ENCODE measurements around the gene METRNL.
A peak's percentile ranks its signal among the peaks of the same experiment; 100 is the strongest.

METRNL gene

GRCh38 chr17:83067718-83068261, 11.6 kb upstream of the METRNL start:
- DNase-seq = no peak

- DNase-seq = no peak
Observed at GRCh38 chr17:83068641-83069570, 10.5 kb upstream of the METRNL start.

GRCh38 chr17:83069571-83069906, 9.9 kb upstream of the METRNL start:
- no peak for DNase-seq

- no peak for DNase-seq
Observed at GRCh38 chr17:83069931-83070742, 9.3 kb upstream of the METRNL start.

- no peak for DNase-seq
Observed at GRCh38 chr17:83070800-83071341, 8.5 kb upstream of the METRNL start.

GRCh38 chr17:83071365-83071764, 8.0 kb upstream of the METRNL start:
- DNase-seq = no peak

- no peak for DNase-seq
Observed at GRCh38 chr17:83071966-83072562, 7.3 kb upstream of the METRNL start.

GRCh38 chr17:83072600-83073358, 6.6 kb upstream of the METRNL start:
- no peak for DNase-seq

GRCh38 chr17:83073389-83074063, 5.9 kb upstream of the METRNL start:
- DNase-seq = no peak

GRCh38 chr17:83074486-83075223, 4.8 kb upstream of the METRNL start:
- DNase-seq = no peak

GRCh38 chr17:83075270-83075880, 4.0 kb upstream of the METRNL start:
- DNase-seq = no peak

- no peak for DNase-seq
Observed at GRCh38 chr17:83076938-83077337, 2.5 kb upstream of the METRNL start.

GRCh38 chr17:83077411-83077810, 2.0 kb upstream of the METRNL start:
- no peak for DNase-seq

GRCh38 chr17:83077939-83078338, 1.5 kb upstream of the METRNL start:
- DNase-seq = no peak

- no peak for DNase-seq
Observed at GRCh38 chr17:83078378-83079351, 744 bp upstream of the METRNL start.

GRCh38 chr17:83079766-83080578, 563 bp downstream of the METRNL start:
- DNase-seq = no peak

- DNase-seq = no peak
Observed at GRCh38 chr17:83080579-83080857, 1.1 kb downstream of the METRNL start.

- DNase-seq = peak; percentile 15
Observed at GRCh38 chr17:83080858-83081683, 1.7 kb downstream of the METRNL start.

Data from activated effector memory CD4-positive, alpha-beta T cell treated with Interleukin-2 at 50 U/mL for 16 hours (primary cell).